ENCODE results near the gene YAF2. TPM values are rescaled to one million over a fixed set of nuclear protein-coding genes. Genes with fewer than 3 reads are reported as not detected.

YAF2 gene
- total RNA-seq, 1 experiment from 2014 or later: 27.6 TPM

GRCh38 chr12:42124764-42125387 lies 113.2 kb downstream of the YAF2 start:
- no peaks in the 10 kb centered on the region for H3K27me3 ChIP-seq (ENCODE audit: control insufficient read depth, insufficient read depth, low read length)
- in situ Hi-C loops (cut with HindIII; ENCODE audit: low pct_unique_long_range_greater_than_20kb, low sequenced_read_pairs) (no loop called here), intact Hi-C loops (cut with micrococcal nuclease; ENCODE audit: unreplicated experiment) (loop anchor here (5.0 kb wide), 1 partner anchor 207 kb away; no protein-coding TSS in a partner anchor)
- ChIA-PET POLR2A (no interaction called here), CTCF (interaction anchor here (0.5 kb wide), 1 partner anchor 216 kb away, joined by 7 read pairs; no protein-coding TSS in a partner anchor)
- DNase-seq (ENCODE audit: low read depth, low spot score): no peak
- ATAC-seq: no peak
- H3K9me3 ChIP-seq (ENCODE audit: control insufficient read depth, insufficient read depth, low read depth, low read length): no peaks in the 10 kb centered on the region
- BruUV-seq (replicated peaks): no TSS peak
- no peak overlapping the region for H3K4me3 ChIP-seq (ENCODE audit: low read depth in 2 of 2, low read length in 2 of 2)
- no peaks in the 10 kb centered on the region for H3K36me3 ChIP-seq (ENCODE audit: control insufficient read depth, insufficient read depth, low read length)
- no peak overlapping the region for H3K27ac ChIP-seq (ENCODE audit: low read length)
- H3K4me1 ChIP-seq (ENCODE audit: control insufficient read depth, insufficient read depth, low read length): no peaks in the 10 kb centered on the region
- TF ChIP-seq, protein P1, sequence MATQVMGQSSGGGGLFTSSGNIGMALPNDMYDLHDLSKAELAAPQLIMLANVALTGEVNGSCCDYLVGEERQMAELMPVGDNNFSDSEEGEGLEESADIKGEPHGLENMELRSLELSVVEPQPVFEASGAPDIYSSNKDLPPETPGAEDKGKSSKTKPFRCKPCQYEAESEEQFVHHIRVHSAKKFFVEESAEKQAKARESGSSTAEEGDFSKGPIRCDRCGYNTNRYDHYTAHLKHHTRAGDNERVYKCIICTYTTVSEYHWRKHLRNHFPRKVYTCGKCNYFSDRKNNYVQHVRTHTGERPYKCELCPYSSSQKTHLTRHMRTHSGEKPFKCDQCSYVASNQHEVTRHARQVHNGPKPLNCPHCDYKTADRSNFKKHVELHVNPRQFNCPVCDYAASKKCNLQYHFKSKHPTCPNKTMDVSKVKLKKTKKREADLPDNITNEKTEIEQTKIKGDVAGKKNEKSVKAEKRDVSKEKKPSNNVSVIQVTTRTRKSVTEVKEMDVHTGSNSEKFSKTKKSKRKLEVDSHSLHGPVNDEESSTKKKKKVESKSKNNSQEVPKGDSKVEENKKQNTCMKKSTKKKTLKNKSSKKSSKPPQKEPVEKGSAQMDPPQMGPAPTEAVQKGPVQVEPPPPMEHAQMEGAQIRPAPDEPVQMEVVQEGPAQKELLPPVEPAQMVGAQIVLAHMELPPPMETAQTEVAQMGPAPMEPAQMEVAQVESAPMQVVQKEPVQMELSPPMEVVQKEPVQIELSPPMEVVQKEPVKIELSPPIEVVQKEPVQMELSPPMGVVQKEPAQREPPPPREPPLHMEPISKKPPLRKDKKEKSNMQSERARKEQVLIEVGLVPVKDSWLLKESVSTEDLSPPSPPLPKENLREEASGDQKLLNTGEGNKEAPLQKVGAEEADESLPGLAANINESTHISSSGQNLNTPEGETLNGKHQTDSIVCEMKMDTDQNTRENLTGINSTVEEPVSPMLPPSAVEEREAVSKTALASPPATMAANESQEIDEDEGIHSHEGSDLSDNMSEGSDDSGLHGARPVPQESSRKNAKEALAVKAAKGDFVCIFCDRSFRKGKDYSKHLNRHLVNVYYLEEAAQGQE (IDR thresholded peaks at IDR 0.05; ENCODE audit: insufficient read depth in 1 of 2, low read depth in 2 of 2, low read length in 1 of 2): no peak
- TF ChIP-seq, protein P2, sequence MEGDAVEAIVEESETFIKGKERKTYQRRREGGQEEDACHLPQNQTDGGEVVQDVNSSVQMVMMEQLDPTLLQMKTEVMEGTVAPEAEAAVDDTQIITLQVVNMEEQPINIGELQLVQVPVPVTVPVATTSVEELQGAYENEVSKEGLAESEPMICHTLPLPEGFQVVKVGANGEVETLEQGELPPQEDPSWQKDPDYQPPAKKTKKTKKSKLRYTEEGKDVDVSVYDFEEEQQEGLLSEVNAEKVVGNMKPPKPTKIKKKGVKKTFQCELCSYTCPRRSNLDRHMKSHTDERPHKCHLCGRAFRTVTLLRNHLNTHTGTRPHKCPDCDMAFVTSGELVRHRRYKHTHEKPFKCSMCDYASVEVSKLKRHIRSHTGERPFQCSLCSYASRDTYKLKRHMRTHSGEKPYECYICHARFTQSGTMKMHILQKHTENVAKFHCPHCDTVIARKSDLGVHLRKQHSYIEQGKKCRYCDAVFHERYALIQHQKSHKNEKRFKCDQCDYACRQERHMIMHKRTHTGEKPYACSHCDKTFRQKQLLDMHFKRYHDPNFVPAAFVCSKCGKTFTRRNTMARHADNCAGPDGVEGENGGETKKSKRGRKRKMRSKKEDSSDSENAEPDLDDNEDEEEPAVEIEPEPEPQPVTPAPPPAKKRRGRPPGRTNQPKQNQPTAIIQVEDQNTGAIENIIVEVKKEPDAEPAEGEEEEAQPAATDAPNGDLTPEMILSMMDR (IDR thresholded peaks at IDR 0.05): no peak
- TF ChIP-seq POLR2AphosphoS5 (IDR thresholded peaks at IDR 0.05; ENCODE audit: low read depth, low read length): no peak
- no peak for TF ChIP-seq SIN3A (IDR thresholded peaks at IDR 0.05; ENCODE audit: borderline replicate concordance, insufficient read depth, low read depth, low read length)

DNA sequence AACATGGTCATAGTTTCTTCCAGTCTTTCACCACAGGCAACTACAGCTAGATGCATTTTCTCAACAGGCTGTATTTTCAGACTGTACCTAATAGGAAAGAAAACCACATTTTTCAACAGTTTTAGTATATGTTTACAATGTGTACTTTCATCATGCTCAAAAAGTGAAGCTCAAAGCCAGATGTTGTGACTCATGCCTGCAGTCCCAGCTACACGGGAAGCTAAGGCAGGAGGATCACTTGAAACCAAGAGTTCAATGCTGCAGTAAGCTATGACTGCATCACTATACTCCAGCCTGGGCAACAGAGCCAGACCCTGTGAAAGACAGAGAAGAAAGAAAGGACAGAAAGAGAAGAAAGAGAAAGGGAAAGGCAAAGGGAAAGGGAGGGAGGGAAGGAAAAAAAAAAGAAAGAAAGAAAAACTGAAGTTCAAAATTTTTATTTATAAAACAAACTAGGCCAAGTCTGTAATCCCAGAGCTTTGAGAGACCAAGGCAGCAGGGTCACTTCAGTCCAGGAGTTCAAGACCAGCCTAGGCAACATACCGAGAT lies 118.9 kb downstream of the YAF2 start:
- H3K27me3 ChIP-seq (ENCODE audit: control insufficient read depth, insufficient read depth, low read length): no peaks in the 10 kb centered on the region
- no TSS peak for BruUV-seq (replicated peaks)
- no peak for DNase-seq (ENCODE audit: low read depth, low spot score)
- no peak for TF ChIP-seq POLR2AphosphoS5 (IDR thresholded peaks at IDR 0.05; ENCODE audit: low read depth, low read length)
- no peak for TF ChIP-seq SIN3A (IDR thresholded peaks at IDR 0.05; ENCODE audit: borderline replicate concordance, insufficient read depth, low read depth, low read length)
- TF ChIP-seq, protein P1 (IDR thresholded peaks at IDR 0.05; ENCODE audit: insufficient read depth in 1 of 2, low read depth in 2 of 2, low read length in 1 of 2): no peak
- TF ChIP-seq TCF7L2 (IDR thresholded peaks at IDR 0.05; ENCODE audit: low read depth, low read length): no peak
- TF ChIP-seq, protein P2 (IDR thresholded peaks at IDR 0.05): no peak
- H3K4me3 ChIP-seq (ENCODE audit: low read depth in 2 of 2, low read length in 2 of 2): no peak overlapping the region
- no peaks in the 10 kb centered on the region for H3K4me1 ChIP-seq (ENCODE audit: control insufficient read depth, insufficient read depth, low read length)
- no peaks in the 10 kb centered on the region for H3K9me3 ChIP-seq (ENCODE audit: control insufficient read depth, insufficient read depth, low read depth, low read length)
- in situ Hi-C loops (cut with HindIII; ENCODE audit: low pct_unique_long_range_greater_than_20kb, low sequenced_read_pairs) (no loop called here), intact Hi-C loops (cut with micrococcal nuclease; ENCODE audit: unreplicated experiment) (no loop called here)
- no peak overlapping the region for H3K27ac ChIP-seq (ENCODE audit: low read length)
- ChIA-PET POLR2A (no interaction called here), CTCF (interaction anchor here (0.6 kb wide), 1 partner anchor 253 kb away, joined by 3 read pairs; no protein-coding TSS in a partner anchor)
- peaks cover 3% of the 10 kb centered on the region; the same call in 1 of the 2 replicates for H3K36me3 ChIP-seq (ENCODE audit: control insufficient read depth, insufficient read depth, low read length)
- no peak for ATAC-seq

All from Panc1 (cell line).